H1 (cell line): ENCODE data around the gene MDH1B. TPM values are rescaled to one million over a fixed set of nuclear protein-coding genes. Genes with fewer than 3 reads are reported as not detected.

Experiments
- CTCF ChIA-PET: fragments of 300-600 bp; sonication (Branson Sonifier 250); formaldehyde crosslinking; loops from one replicate; lab custom pipeline; 2021; ENCODE audit not compliant: partially characterized antibody; lab: Charles Lee
- POLR2A ChIA-PET: fragments of 300-600 bp; sonication (Branson Sonifier 250); formaldehyde crosslinking; loops from one replicate; lab custom pipeline; 2021; ENCODE audit warnings: inconsistent platforms; ENCODE audit not compliant: partially characterized antibody; lab: Charles Lee
- DNase-seq, 2 experiments: peaks; one replicate each; pipeline versions ENCODE4 v3.0.0 to v3.0.0-alpha.2; 2010 to 2022; ENCODE audit warnings: low spot score in 2 of 2, low read depth in 1 of 2, mixed read lengths in 1 of 2
- FAIRE-seq: peaks from 2 replicates; lab custom pipeline; 2011; peaks lifted over from hg19 to GRCh38; lab: Jason Lieb, UNC
- H2AFZ ChIP-seq: 2 replicates; pipeline ENCODE4 v1.8.1; 2012; ENCODE audit warnings: low read length, inconsistent platforms
- H2AK5ac ChIP-seq: 2 replicates; pipeline ENCODE4 v1.6.1; 2013; ENCODE audit warnings: low read depth, low read length
- H2BK120ac ChIP-seq: replicated peaks from 2 replicates; pipeline ENCODE3; 2013; ENCODE audit warnings: low read depth, low read length, inconsistent platforms
- H2BK12ac ChIP-seq: 2 replicates; pipeline ENCODE4 v1.6.1; 2013; ENCODE audit warnings: low read depth, low read length
- H2BK15ac ChIP-seq: 2 replicates; pipeline ENCODE4 v1.6.1; 2013; ENCODE audit warnings: low read length
- H2BK20ac ChIP-seq: 2 replicates; pipeline ENCODE4 v1.6.1; 2013; ENCODE audit warnings: low read length
- H2BK5ac ChIP-seq: 2 replicates; pipeline ENCODE4 v1.6.1; 2013; ENCODE audit warnings: low read depth, low read length
- H3K14ac ChIP-seq: 2 replicates; pipeline ENCODE4 v1.6.1; 2013; ENCODE audit warnings: inconsistent platforms; ENCODE audit not compliant: insufficient read length
- H3K18ac ChIP-seq: 2 replicates; pipeline ENCODE4 v1.6.1; 2013; ENCODE audit warnings: low read length; ENCODE audit errors: extremely low read depth
- H3K23ac ChIP-seq: 2 replicates; pipeline ENCODE4 v1.6.1; 2013; ENCODE audit warnings: inconsistent platforms; ENCODE audit not compliant: insufficient read length
- H3K23me2 ChIP-seq: 2 replicates; pipeline ENCODE4 v1.6.1; 2013; ENCODE audit warnings: low read depth, low read length
- H3K27ac ChIP-seq: 2 replicates; pipeline ENCODE4 v1.6.1; 2011; ENCODE audit warnings: low read depth, low read length, inconsistent platforms
- H3K27me3 ChIP-seq, 4 experiments: replicated peaks in 1 of 4; 1 replicate in 1 of 4; 2 replicates in 3 of 4; pipeline versions ENCODE4 v1.6.1 to v1.8.1; 2011 to 2013; ENCODE audit warnings: low read length in 3 of 4, mild to moderate bottlenecking in 3 of 4, inconsistent platforms in 2 of 4, mixed read lengths in 2 of 4, moderate library complexity in 1 of 4; ENCODE audit not compliant: control insufficient read depth in 3 of 4, insufficient read depth in 3 of 4; ENCODE audit errors: extremely low read depth in 1 of 4
- H3K36me3 ChIP-seq, 4 experiments: 2 replicates each; pipeline versions ENCODE4 v1.6.1 to v1.8.1; 2011 to 2013; ENCODE audit warnings: mild to moderate bottlenecking in 4 of 4, low read length in 3 of 4, moderate library complexity in 2 of 4, control low read depth in 1 of 4, inconsistent platforms in 1 of 4; ENCODE audit not compliant: insufficient read depth in 4 of 4, control insufficient read depth in 2 of 4
- H3K4ac ChIP-seq: replicated peaks from 2 replicates; pipeline ENCODE3; 2013; ENCODE audit warnings: low read length, low read depth, mixed read lengths, inconsistent platforms; ENCODE audit not compliant: insufficient read length
- H3K4me1 ChIP-seq, 4 experiments: replicated peaks in 1 of 4; 1 replicate in 1 of 4; 2 replicates in 3 of 4; pipeline versions ENCODE4 v1.6.1 to v1.8.1; 2011 to 2013; ENCODE audit warnings: low read length in 3 of 4, inconsistent platforms in 2 of 4, mixed read lengths in 1 of 4; ENCODE audit not compliant: insufficient read depth in 4 of 4, control insufficient read depth in 3 of 4
- H3K4me2 ChIP-seq, 2 experiments: 2 replicates each; pipeline versions ENCODE4 v1.6.1 to v1.8.1; 2011 to 2013; ENCODE audit warnings: low read depth in 2 of 2, low read length in 2 of 2, control low read depth in 1 of 2, inconsistent platforms in 1 of 2, mild to moderate bottlenecking in 1 of 2; ENCODE audit not compliant: insufficient read depth in 1 of 2
- H3K4me3 ChIP-seq, 4 experiments: fragments of 200-600, 300-600 bp in 1 of 4; sonication (generic), shearing (Covaris generic), sonication (Bioruptor Twin) in 1 of 4; 2 replicates each; pipeline versions ENCODE4 v1.5.1 to v1.8.1; 2011 to 2016; ENCODE audit warnings: low read length in 4 of 4, low read depth in 3 of 4, control low read depth in 2 of 4, inconsistent platforms in 2 of 4, mild to moderate bottlenecking in 2 of 4, mixed read lengths in 1 of 4, moderate library complexity in 1 of 4; ENCODE audit not compliant: insufficient read depth in 2 of 4; ENCODE audit errors: extremely low read depth in 1 of 4
- H3K56ac ChIP-seq: replicated peaks from 2 replicates; pipeline ENCODE3; 2013; ENCODE audit warnings: low read depth, mild to moderate bottlenecking, mixed read lengths, low read length, inconsistent platforms; ENCODE audit not compliant: insufficient read length
- H3K79me1 ChIP-seq: 2 replicates; pipeline ENCODE4 v1.6.1; 2013; ENCODE audit warnings: low read depth, low read length, control low read depth
- H3K79me2 ChIP-seq, 2 experiments: 2 replicates each; pipeline versions ENCODE4 v1.6.1 to v1.8.1; 2012 to 2013; ENCODE audit warnings: low read length in 2 of 2, mild to moderate bottlenecking in 2 of 2, inconsistent platforms in 1 of 2; ENCODE audit not compliant: insufficient read depth in 2 of 2, control insufficient read depth in 1 of 2
- H3K9ac ChIP-seq, 4 experiments: replicated peaks in 1 of 4; 1 replicate in 1 of 4; 2 replicates in 3 of 4; pipeline versions ENCODE4 v1.6.1 to v1.8.1; 2011 to 2013; ENCODE audit warnings: low read depth in 3 of 4, low read length in 3 of 4, control low read depth in 2 of 4, mild to moderate bottlenecking in 2 of 4, moderate library complexity in 2 of 4, inconsistent platforms in 1 of 4; ENCODE audit errors: extremely low read depth in 1 of 4
- H3K9me3 ChIP-seq, 2 experiments: 2 replicates each; pipeline versions ENCODE4 v1.6.1 to v1.8.1; 2012 to 2013; ENCODE audit warnings: mild to moderate bottlenecking in 2 of 2, moderate library complexity in 2 of 2, control low read depth in 1 of 2, inconsistent platforms in 1 of 2, low read depth in 1 of 2, low read length in 1 of 2, mixed read lengths in 1 of 2; ENCODE audit not compliant: insufficient read depth in 2 of 2
- H4K20me1 ChIP-seq, 2 experiments: replicated peaks in 1 of 2; 2 replicates each; pipeline versions ENCODE3 to v1.8.1; 2011 to 2013; ENCODE audit warnings: inconsistent platforms in 2 of 2, low read length in 2 of 2, mild to moderate bottlenecking in 1 of 2; ENCODE audit not compliant: insufficient read depth in 2 of 2, control insufficient read depth in 1 of 2
- H4K5ac ChIP-seq: 2 replicates; pipeline ENCODE4 v1.6.1; 2013; ENCODE audit warnings: low read length, low read depth, mixed read lengths, inconsistent platforms; ENCODE audit not compliant: insufficient read length
- H4K8ac ChIP-seq: 2 replicates; pipeline ENCODE4 v1.8.0; 2013; ENCODE audit warnings: mild to moderate bottlenecking, moderate library complexity, low read length, inconsistent platforms; ENCODE audit not compliant: insufficient read depth; ENCODE audit errors: extremely low read depth
- H4K91ac ChIP-seq: replicated peaks from 2 replicates; pipeline ENCODE3; 2013; ENCODE audit warnings: low read length, mixed read lengths, inconsistent platforms; ENCODE audit not compliant: insufficient read length
- CREB1 ChIP-seq: IDR thresholded peaks from 2 replicates; pipeline ENCODE4 v1.6.1; 2012; ENCODE audit warnings: inconsistent platforms
- MAFK ChIP-seq: IDR thresholded peaks from 2 replicates; pipeline ENCODE4 v1.6.1; 2012; ENCODE audit warnings: low read depth, mild to moderate bottlenecking, improper control_type of control experiment, low read length
- PHF8 ChIP-seq: fragments of 200-600 bp; sonication (generic); conservative IDR thresholded peaks from 2 replicates; pipeline ENCODE4 v1.7.1; 2012; ENCODE audit warnings: low read depth, mild to moderate bottlenecking, inconsistent platforms, low read length, moderate library complexity
- RXRA ChIP-seq: IDR thresholded peaks from 2 replicates; pipeline ENCODE4 v1.6.1; 2011; ENCODE audit warnings: low read depth, mild to moderate bottlenecking, low read length, moderate library complexity; ENCODE audit not compliant: insufficient read depth
- SAP30 ChIP-seq: fragments of 300-600 bp; sonication (generic); IDR thresholded peaks from 2 replicates; pipeline ENCODE4 v1.7.1; 2012; ENCODE audit warnings: low read length, moderate library complexity, mild to moderate bottlenecking, inconsistent platforms; ENCODE audit not compliant: insufficient read depth, insufficient replicate concordance
- SIX5 ChIP-seq: IDR thresholded peaks from 2 replicates; pipeline ENCODE4 v1.6.1; 2011; ENCODE audit warnings: mild to moderate bottlenecking, low read depth, low read length
- SRF ChIP-seq: IDR thresholded peaks from 2 replicates; pipeline ENCODE4 v1.6.1; 2011; ENCODE audit warnings: mild to moderate bottlenecking, low read depth, low read length, moderate library complexity
- TAF7 ChIP-seq: optimal IDR thresholded peaks from 2 replicates; pipeline ENCODE3; 2011; ENCODE audit warnings: low read depth, mild to moderate bottlenecking, inconsistent platforms, low read length, moderate library complexity, borderline replicate concordance
- polyA plus RNA-seq, 7 experiments: library from polyadenylated mRNA; depleted of rRNA in 3 of 7; stranded (reverse) in 5 of 7; unstranded in 2 of 7; fragments of >200 nt in 5 of 7; fragments of 200-250 nt in 2 of 7; gene quantifications; 1 replicate in 5 of 7; 2 replicates in 1 of 7; 4 replicates in 1 of 7; pipeline versions ENCODE4 v1.2.1 to v1.2.3, GENCODE V29; 2011 to 2013; ENCODE audit warnings: missing spikeins in 2 of 7, mixed read lengths in 2 of 7
- total RNA-seq: library from RNA; stranded (reverse); fragmentation: NEBNext Ultra II Directional; extraction: Animal tissue kit (Norgen Biotek cat#: 25700); gene quantifications from 2 replicates; pipeline ENCODE4 v1.2.1, GENCODE V29; 2021

The MDH1B gene
- total and polyA plus RNA-seq, 2 of the 8 experiments (the other 6 are each of a cell fraction or from before 2014, with no cell fraction given) = 1.5 to 2.1 TPM

DNA sequence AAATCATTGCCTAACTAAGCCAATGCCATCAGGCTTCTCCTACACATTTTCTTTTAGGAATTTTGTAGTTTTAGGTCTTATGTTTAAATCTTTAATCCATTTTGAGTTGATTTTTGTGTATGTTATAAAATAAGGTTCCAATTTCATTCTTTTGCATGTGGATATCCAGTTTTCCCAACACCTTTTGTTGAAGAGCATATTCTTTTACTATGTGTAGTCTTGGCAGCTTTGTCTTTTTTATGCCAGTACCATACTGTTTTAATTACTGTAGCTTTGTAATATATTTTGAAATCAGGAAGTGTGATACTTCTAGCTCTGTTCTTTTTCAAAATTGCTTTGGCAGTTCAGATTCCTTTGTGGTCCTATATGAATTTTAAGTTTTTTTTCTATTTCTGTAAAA is 11.3 kb upstream of the MDH1B start:
- no peak overlapping the region for H4K91ac ChIP-seq
- H4K20me1 ChIP-seq = no peaks in the 10 kb centered on the region
- no peak overlapping the region for H4K8ac ChIP-seq
- H3K27ac ChIP-seq = no peak overlapping the region
- H3K4me2 ChIP-seq = no peak overlapping the region
- no peak overlapping the region for H2BK120ac ChIP-seq
- peaks cover 3 to 51% (median 23%) of the 10 kb centered on the region in 4 experiments for H3K36me3 ChIP-seq
- no peak overlapping the region for H2AK5ac ChIP-seq
- CTCF ChIA-PET = no interaction called here
- H3K23me2 ChIP-seq = no peaks in the 10 kb centered on the region
- no peak overlapping the region for H3K9ac ChIP-seq
- TF ChIP-seq TAF7 = no peak
- no peak for TF ChIP-seq PHF8
- TF ChIP-seq SAP30 = no peak
- TF ChIP-seq SRF = no peak
- TF ChIP-seq SIX5 = no peak
- TF ChIP-seq RXRA = no peak
- no peak for TF ChIP-seq MAFK
- no peak for TF ChIP-seq CREB1
- TF ChIP-seq, all 59 proteins: peak for 0
- H2BK15ac ChIP-seq = no peak overlapping the region
- H3K27me3 ChIP-seq = no peaks in the 10 kb centered on the region
- H3K4me1 ChIP-seq = no peaks in the 10 kb centered on the region
- H2BK12ac ChIP-seq = no peak overlapping the region
- H3K79me1 ChIP-seq = no peaks in the 10 kb centered on the region
- POLR2A ChIA-PET = no interaction called here
- H3K14ac ChIP-seq = no peak overlapping the region
- no peak overlapping the region for H4K5ac ChIP-seq
- H3K56ac ChIP-seq = no peak overlapping the region
- H3K4ac ChIP-seq = no peak overlapping the region
- H3K23ac ChIP-seq = no peak overlapping the region
- H2AFZ ChIP-seq = no peak overlapping the region
- peaks cover 0 to 20% of the 10 kb centered on the region in 2 experiments; a peak in 2 of 4 replicates for H3K79me2 ChIP-seq
- H2BK5ac ChIP-seq = no peak overlapping the region
- no peak overlapping the region for H3K4me3 ChIP-seq
- no peak overlapping the region for H3K18ac ChIP-seq
- no peak for DNase-seq
- no peak overlapping the region for H2BK20ac ChIP-seq
- H3K9me3 ChIP-seq = no peaks in the 10 kb centered on the region
- no peak for FAIRE-seq
